ENCODE data around the gene AFAP1L1.

GRCh38 chr5:149280124-149280523 lies 8.5 kb downstream of the AFAP1L1 start:
- TF ChIP-seq POLR2AphosphoS5 (IDR thresholded peaks at IDR 0.05) (no peak), POLR2A (IDR thresholded peaks at IDR 0.05) (no peak), CTCF (IDR thresholded peaks at IDR 0.05) (no peak)
